Measurements from ENCODE around the gene POU2F3.

The POU2F3 gene

GRCh38 chr11:120337355-120338106, 97.6 kb downstream of the POU2F3 start:
- H3K4me1 ChIP-seq (ENCODE audit: control insufficient read depth in 1 of 2, insufficient read depth in 2 of 2, low read length in 2 of 2): peaks cover 8 to 37% of the 10 kb centered on the region in 2 donors
- no peaks in the 10 kb centered on the region for H3K27me3 ChIP-seq (ENCODE audit: low read depth, low read length)

GRCh38 chr11:120338107-120338933, 98.4 kb downstream of the POU2F3 start:
- Histone ChIP-seq H3K36me3 (ENCODE audit: control insufficient read depth in 1 of 2, insufficient read depth in 2 of 2, low read length in 2 of 2) (peaks cover 0 to 20% of the 10 kb centered on the region in 2 donors), H3K27ac (ENCODE audit: low read length) (peak overlapping the region; percentile 97), H3K9me3 (ENCODE audit: control insufficient read depth in 1 of 2, low read length in 2 of 2) (no peaks in the 10 kb centered on the region), H3K4me3 (ENCODE audit: low read depth in 1 of 2, low read length in 2 of 2) (peak overlapping the region; percentile 90 to 99), H3K4me1 (ENCODE audit: control insufficient read depth in 1 of 2, insufficient read depth in 2 of 2, low read length in 2 of 2) (peaks cover 11 to 39% of the 10 kb centered on the region in 2 donors), H3K27me3 (ENCODE audit: low read depth, low read length) (no peaks in the 10 kb centered on the region)

More at GRCh38 chr11:120337355-120338106, 97.6 kb downstream of the POU2F3 start:
- H3K9me3 ChIP-seq (ENCODE audit: control insufficient read depth in 1 of 2, low read length in 2 of 2): no peaks in the 10 kb centered on the region
- peak overlapping the region; percentile 97 for H3K27ac ChIP-seq (ENCODE audit: low read length)
- H3K36me3 ChIP-seq (ENCODE audit: control insufficient read depth in 1 of 2, insufficient read depth in 2 of 2, low read length in 2 of 2): peaks cover 0 to 20% of the 10 kb centered on the region in 2 donors
- peak overlapping the region; percentile 90 to 99 for H3K4me3 ChIP-seq (ENCODE audit: low read depth in 1 of 2, low read length in 2 of 2)

- H3K36me3 ChIP-seq (ENCODE audit: control insufficient read depth in 1 of 2, insufficient read depth in 2 of 2, low read length in 2 of 2): peaks cover 0 to 20% of the 10 kb centered on the region in 2 donors
- H3K27ac ChIP-seq (ENCODE audit: low read length): peak overlapping the region; percentile 67
- peaks cover 17 to 47% of the 10 kb centered on the region in 2 donors for H3K4me1 ChIP-seq (ENCODE audit: control insufficient read depth in 1 of 2, insufficient read depth in 2 of 2, low read length in 2 of 2)
- peak overlapping the region; percentile 90 to 99 for H3K4me3 ChIP-seq (ENCODE audit: low read depth in 1 of 2, low read length in 2 of 2)
- H3K27me3 ChIP-seq (ENCODE audit: low read depth, low read length): no peaks in the 10 kb centered on the region
- no peaks in the 10 kb centered on the region for H3K9me3 ChIP-seq (ENCODE audit: control insufficient read depth in 1 of 2, low read length in 2 of 2)
Observed at GRCh38 chr11:120339394-120339890, 99.5 kb downstream of the POU2F3 start.

GRCh38 chr11:120340529-120340928, 100.6 kb downstream of the POU2F3 start:
- Histone ChIP-seq H3K9me3 (ENCODE audit: control insufficient read depth in 1 of 2, low read length in 2 of 2) (no peaks in the 10 kb centered on the region), H3K4me1 (ENCODE audit: control insufficient read depth in 1 of 2, insufficient read depth in 2 of 2, low read length in 2 of 2) (peaks cover 18 to 53% of the 10 kb centered on the region in 2 donors), H3K36me3 (ENCODE audit: control insufficient read depth in 1 of 2, insufficient read depth in 2 of 2, low read length in 2 of 2) (peaks cover 0 to 15% of the 10 kb centered on the region in 2 donors), H3K27ac (ENCODE audit: low read length) (peak overlapping the region; percentile 67), H3K27me3 (ENCODE audit: low read depth, low read length) (no peaks in the 10 kb centered on the region), H3K4me3 (ENCODE audit: low read depth in 1 of 2, low read length in 2 of 2) (no peak overlapping the region)

- H3K27ac ChIP-seq (ENCODE audit: low read length): no peak overlapping the region
- H3K27me3 ChIP-seq (ENCODE audit: low read depth, low read length): no peaks in the 10 kb centered on the region
- H3K4me1 ChIP-seq (ENCODE audit: control insufficient read depth in 1 of 2, insufficient read depth in 2 of 2, low read length in 2 of 2): peaks cover 23 to 68% of the 10 kb centered on the region in 2 donors
- no peaks in the 10 kb centered on the region for H3K9me3 ChIP-seq (ENCODE audit: control insufficient read depth in 1 of 2, low read length in 2 of 2)
- peaks cover 0 to under 1% of the 10 kb centered on the region in 2 donors for H3K36me3 ChIP-seq (ENCODE audit: control insufficient read depth in 1 of 2, insufficient read depth in 2 of 2, low read length in 2 of 2)
- no peak overlapping the region for H3K4me3 ChIP-seq (ENCODE audit: low read depth in 1 of 2, low read length in 2 of 2)
Observed at GRCh38 chr11:120342226-120342625, 102.3 kb downstream of the POU2F3 start.

GRCh38 chr11:120342678-120343077, 102.7 kb downstream of the POU2F3 start:
- Histone ChIP-seq H3K9me3 (ENCODE audit: control insufficient read depth in 1 of 2, low read length in 2 of 2) (no peaks in the 10 kb centered on the region), H3K36me3 (ENCODE audit: control insufficient read depth in 1 of 2, insufficient read depth in 2 of 2, low read length in 2 of 2) (no peaks in the 10 kb centered on the region), H3K27ac (ENCODE audit: low read length) (no peak overlapping the region), H3K27me3 (ENCODE audit: low read depth, low read length) (no peaks in the 10 kb centered on the region), H3K4me3 (ENCODE audit: low read depth in 1 of 2, low read length in 2 of 2) (no peak overlapping the region), H3K4me1 (ENCODE audit: control insufficient read depth in 1 of 2, insufficient read depth in 2 of 2, low read length in 2 of 2) (peaks cover 23 to 72% of the 10 kb centered on the region in 2 donors)

- H3K4me3 ChIP-seq (ENCODE audit: low read depth in 1 of 2, low read length in 2 of 2): no peak overlapping the region
Observed at GRCh38 chr11:120343429-120343828, 103.5 kb downstream of the POU2F3 start.

GRCh38 chr11:120344302-120345004, 104.5 kb downstream of the POU2F3 start:
- no peaks in the 10 kb centered on the region for H3K36me3 ChIP-seq (ENCODE audit: control insufficient read depth in 1 of 2, insufficient read depth in 2 of 2, low read length in 2 of 2)
- H3K27me3 ChIP-seq (ENCODE audit: low read depth, low read length): no peaks in the 10 kb centered on the region
- no peak overlapping the region for H3K4me3 ChIP-seq (ENCODE audit: low read depth in 1 of 2, low read length in 2 of 2)
- no peaks in the 10 kb centered on the region for H3K9me3 ChIP-seq (ENCODE audit: control insufficient read depth in 1 of 2, low read length in 2 of 2)
- H3K4me1 ChIP-seq (ENCODE audit: control insufficient read depth in 1 of 2, insufficient read depth in 2 of 2, low read length in 2 of 2): peaks cover 23 to 68% of the 10 kb centered on the region in 2 donors
- H3K27ac ChIP-seq (ENCODE audit: low read length): no peak overlapping the region

More at GRCh38 chr11:120343429-120343828, 103.5 kb downstream of the POU2F3 start:
- H3K36me3 ChIP-seq (ENCODE audit: control insufficient read depth in 1 of 2, insufficient read depth in 2 of 2, low read length in 2 of 2): no peaks in the 10 kb centered on the region
- no peak overlapping the region for H3K27ac ChIP-seq (ENCODE audit: low read length)
- H3K9me3 ChIP-seq (ENCODE audit: control insufficient read depth in 1 of 2, low read length in 2 of 2): no peaks in the 10 kb centered on the region
- H3K27me3 ChIP-seq (ENCODE audit: low read depth, low read length): no peaks in the 10 kb centered on the region
- peaks cover 23 to 71% of the 10 kb centered on the region in 2 donors for H3K4me1 ChIP-seq (ENCODE audit: control insufficient read depth in 1 of 2, insufficient read depth in 2 of 2, low read length in 2 of 2)

- Histone ChIP-seq H3K4me1 (ENCODE audit: control insufficient read depth in 1 of 2, insufficient read depth in 2 of 2, low read length in 2 of 2) (peaks cover 16 to 54% of the 10 kb centered on the region in 2 donors), H3K27ac (ENCODE audit: low read length) (no peak overlapping the region), H3K27me3 (ENCODE audit: low read depth, low read length) (no peaks in the 10 kb centered on the region), H3K36me3 (ENCODE audit: control insufficient read depth in 1 of 2, insufficient read depth in 2 of 2, low read length in 2 of 2) (no peaks in the 10 kb centered on the region), H3K9me3 (ENCODE audit: control insufficient read depth in 1 of 2, low read length in 2 of 2) (no peaks in the 10 kb centered on the region), H3K4me3 (ENCODE audit: low read depth in 1 of 2, low read length in 2 of 2) (no peak overlapping the region)
Observed at GRCh38 chr11:120346233-120346632, 106.3 kb downstream of the POU2F3 start.

- Histone ChIP-seq H3K36me3 (ENCODE audit: control insufficient read depth in 1 of 2, insufficient read depth in 2 of 2, low read length in 2 of 2) (no peaks in the 10 kb centered on the region), H3K4me1 (ENCODE audit: control insufficient read depth in 1 of 2, insufficient read depth in 2 of 2, low read length in 2 of 2) (peaks cover 10 to 31% of the 10 kb centered on the region in 2 donors), H3K27me3 (ENCODE audit: low read depth, low read length) (no peaks in the 10 kb centered on the region), H3K9me3 (ENCODE audit: control insufficient read depth in 1 of 2, low read length in 2 of 2) (no peaks in the 10 kb centered on the region), H3K27ac (ENCODE audit: low read length) (no peak overlapping the region), H3K4me3 (ENCODE audit: low read depth in 1 of 2, low read length in 2 of 2) (no peak overlapping the region)
Observed at GRCh38 chr11:120350637-120351036, 110.7 kb downstream of the POU2F3 start.
